ENCODE data around the gene ABI3BP.

Gene ABI3BP

GRCh38 chr3:100780071-100780622 lies 213.1 kb downstream of the ABI3BP start:
- Histone ChIP-seq H3K9me3 (ENCODE audit: control insufficient read depth, low read depth, low read length) (no peaks in the 10 kb centered on the region), H3K27me3 (ENCODE audit: control insufficient read depth, insufficient read depth, low read length) (no peaks in the 10 kb centered on the region), H3K27ac (ENCODE audit: low read length) (no peak overlapping the region), H3K4me1 (ENCODE audit: control insufficient read depth, low read depth, low read length) (no peaks in the 10 kb centered on the region), H3K36me3 (ENCODE audit: control insufficient read depth, low read depth, low read length) (no peaks in the 10 kb centered on the region), H3K9ac (ENCODE audit: low read length) (no peak overlapping the region), H3K4me3 (ENCODE audit: low read length) (no peak overlapping the region)

DNA sequence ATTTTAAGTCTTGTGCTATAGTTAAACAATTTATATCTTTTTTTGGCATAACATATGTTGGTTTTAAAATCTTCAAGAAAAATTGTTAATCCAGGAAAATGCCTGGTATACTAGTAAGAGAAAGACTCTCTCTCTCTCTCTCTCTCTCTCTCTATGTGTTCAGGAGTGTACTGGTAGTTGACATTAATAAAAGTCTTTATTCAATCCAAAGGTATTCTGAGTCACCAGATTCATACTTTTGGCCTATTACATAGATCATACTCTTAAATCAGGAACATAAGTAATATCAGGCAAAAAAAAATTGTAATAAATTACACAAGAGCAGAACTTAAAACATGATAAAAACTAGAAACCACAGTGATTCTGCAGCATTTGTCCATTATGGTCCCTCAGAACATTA lies 213.7 kb downstream of the ABI3BP start:
- Histone ChIP-seq H3K27ac (ENCODE audit: low read length) (no peak overlapping the region), H3K9ac (ENCODE audit: low read length) (no peak overlapping the region), H3K27me3 (ENCODE audit: control insufficient read depth, insufficient read depth, low read length) (no peaks in the 10 kb centered on the region), H3K36me3 (ENCODE audit: control insufficient read depth, low read depth, low read length) (no peaks in the 10 kb centered on the region), H3K4me1 (ENCODE audit: control insufficient read depth, low read depth, low read length) (no peaks in the 10 kb centered on the region), H3K9me3 (ENCODE audit: control insufficient read depth, low read depth, low read length) (no peaks in the 10 kb centered on the region), H3K4me3 (ENCODE audit: low read length) (no peak overlapping the region)

- Histone ChIP-seq H3K27me3 (ENCODE audit: control insufficient read depth, insufficient read depth, low read length) (no peaks in the 10 kb centered on the region), H3K9ac (ENCODE audit: low read length) (no peak overlapping the region), H3K27ac (ENCODE audit: low read length) (no peak overlapping the region), H3K4me1 (ENCODE audit: control insufficient read depth, low read depth, low read length) (no peaks in the 10 kb centered on the region), H3K4me3 (ENCODE audit: low read length) (no peak overlapping the region), H3K36me3 (ENCODE audit: control insufficient read depth, low read depth, low read length) (no peaks in the 10 kb centered on the region), H3K9me3 (ENCODE audit: control insufficient read depth, low read depth, low read length) (no peaks in the 10 kb centered on the region)
Observed at GRCh38 chr3:100777271-100777670, 215.9 kb downstream of the ABI3BP start.

- H3K9ac ChIP-seq (ENCODE audit: low read length), result no peak overlapping the region
- no peaks in the 10 kb centered on the region for H3K27me3 ChIP-seq (ENCODE audit: control insufficient read depth, insufficient read depth, low read length)
- H3K36me3 ChIP-seq (ENCODE audit: control insufficient read depth, low read depth, low read length), result no peaks in the 10 kb centered on the region
- H3K27ac ChIP-seq (ENCODE audit: low read length), result no peak overlapping the region
- H3K4me1 ChIP-seq (ENCODE audit: control insufficient read depth, low read depth, low read length), result no peaks in the 10 kb centered on the region
- no peak overlapping the region for H3K4me3 ChIP-seq (ENCODE audit: low read length)
- no peaks in the 10 kb centered on the region for H3K9me3 ChIP-seq (ENCODE audit: control insufficient read depth, low read depth, low read length)
Observed at GRCh38 chr3:100776746-100777145, 216.5 kb downstream of the ABI3BP start.

- no peaks in the 10 kb centered on the region for H3K9me3 ChIP-seq (ENCODE audit: control insufficient read depth, low read depth, low read length)
- no peaks in the 10 kb centered on the region for H3K4me1 ChIP-seq (ENCODE audit: control insufficient read depth, low read depth, low read length)
- no peaks in the 10 kb centered on the region for H3K36me3 ChIP-seq (ENCODE audit: control insufficient read depth, low read depth, low read length)
- H3K9ac ChIP-seq (ENCODE audit: low read length), result no peak overlapping the region
- H3K4me3 ChIP-seq (ENCODE audit: low read length), result no peak overlapping the region
- H3K27ac ChIP-seq (ENCODE audit: low read length), result no peak overlapping the region
- no peaks in the 10 kb centered on the region for H3K27me3 ChIP-seq (ENCODE audit: control insufficient read depth, insufficient read depth, low read length)
Observed at GRCh38 chr3:100776097-100776729, 217.0 kb downstream of the ABI3BP start.

DNA sequence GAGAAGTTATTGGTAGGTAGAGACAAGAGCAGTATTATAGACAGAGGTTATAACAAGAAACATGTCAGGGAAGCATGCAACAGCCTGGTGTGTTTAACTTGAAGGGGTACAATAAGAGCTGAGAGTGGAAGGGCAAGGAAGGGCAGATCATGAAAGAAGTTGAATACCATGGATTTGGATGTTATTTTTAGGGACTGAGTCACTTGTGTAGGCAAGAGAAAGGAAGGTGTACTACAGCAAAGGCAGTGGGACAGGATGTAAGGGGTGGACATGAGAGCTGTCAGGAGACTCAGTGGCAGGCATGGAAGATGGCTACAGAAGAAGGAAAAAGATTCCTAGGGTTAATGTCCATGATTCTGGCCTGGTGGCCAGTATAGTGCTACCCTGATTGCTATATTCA lies 217.6 kb downstream of the ABI3BP start:
- H3K36me3 ChIP-seq (ENCODE audit: control insufficient read depth, low read depth, low read length), result no peaks in the 10 kb centered on the region
- no peaks in the 10 kb centered on the region for H3K4me1 ChIP-seq (ENCODE audit: control insufficient read depth, low read depth, low read length)
- no peaks in the 10 kb centered on the region for H3K9me3 ChIP-seq (ENCODE audit: control insufficient read depth, low read depth, low read length)
- no peak overlapping the region for H3K9ac ChIP-seq (ENCODE audit: low read length)
- H3K27me3 ChIP-seq (ENCODE audit: control insufficient read depth, insufficient read depth, low read length), result no peaks in the 10 kb centered on the region
- H3K27ac ChIP-seq (ENCODE audit: low read length), result no peak overlapping the region
- H3K4me3 ChIP-seq (ENCODE audit: low read length), result no peak overlapping the region

GRCh38 chr3:100775226-100775625 lies 218.0 kb downstream of the ABI3BP start:
- Histone ChIP-seq H3K27ac (ENCODE audit: low read length) (no peak overlapping the region), H3K9me3 (ENCODE audit: control insufficient read depth, low read depth, low read length) (no peaks in the 10 kb centered on the region), H3K9ac (ENCODE audit: low read length) (no peak overlapping the region), H3K4me1 (ENCODE audit: control insufficient read depth, low read depth, low read length) (peaks cover under 1% of the 10 kb centered on the region), H3K36me3 (ENCODE audit: control insufficient read depth, low read depth, low read length) (no peaks in the 10 kb centered on the region), H3K27me3 (ENCODE audit: control insufficient read depth, insufficient read depth, low read length) (no peaks in the 10 kb centered on the region), H3K4me3 (ENCODE audit: low read length) (no peak overlapping the region)

DNA sequence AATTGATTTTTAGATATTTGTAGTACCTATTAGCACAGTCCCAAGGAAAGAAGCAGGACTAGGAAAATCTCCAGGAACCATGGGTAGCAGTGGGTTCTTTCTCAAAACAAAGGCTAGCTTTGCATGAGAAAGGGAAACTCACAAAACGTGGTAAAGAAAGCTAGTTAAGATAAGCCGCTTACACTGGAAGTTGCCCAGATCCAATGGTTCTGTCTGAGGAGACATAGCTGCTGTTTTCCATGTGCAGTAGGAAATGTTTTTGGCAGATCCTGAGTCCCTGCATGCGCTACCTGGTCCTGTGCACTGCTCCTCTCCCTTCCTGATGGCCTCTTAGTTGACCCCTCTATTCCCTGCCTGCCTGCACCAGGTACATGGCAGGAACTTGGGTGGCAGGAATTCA lies 223.5 kb downstream of the ABI3BP start:
- Histone ChIP-seq H3K36me3 (ENCODE audit: control insufficient read depth, low read depth, low read length) (no peaks in the 10 kb centered on the region), H3K27me3 (ENCODE audit: control insufficient read depth, insufficient read depth, low read length) (no peaks in the 10 kb centered on the region), H3K4me1 (ENCODE audit: control insufficient read depth, low read depth, low read length) (peaks cover 15% of the 10 kb centered on the region), H3K9me3 (ENCODE audit: control insufficient read depth, low read depth, low read length) (no peaks in the 10 kb centered on the region), H3K27ac (ENCODE audit: low read length) (no peak overlapping the region), H3K4me3 (ENCODE audit: low read length) (peak overlapping the region; percentile 4), H3K9ac (ENCODE audit: low read length) (no peak overlapping the region)

DNA sequence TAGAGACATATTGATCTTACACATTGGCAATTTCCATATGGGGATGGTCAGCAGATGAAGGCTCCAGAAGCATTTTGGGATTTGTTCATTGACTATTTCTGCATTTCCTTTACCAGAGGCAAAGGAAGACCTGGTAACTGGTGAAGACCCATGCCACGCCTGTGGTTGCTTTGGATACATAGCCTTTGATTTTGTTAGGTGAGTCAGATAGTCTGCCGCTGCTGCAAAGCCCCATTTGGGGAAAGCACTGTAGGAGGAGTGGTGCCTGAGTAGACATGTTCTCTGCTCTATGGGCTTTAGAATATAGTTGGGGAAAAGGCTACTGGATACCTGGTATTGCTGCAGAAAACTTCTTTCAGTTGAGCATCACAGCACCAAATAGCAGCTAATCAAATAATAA lies 227.2 kb downstream of the ABI3BP start:
- peaks cover 18% of the 10 kb centered on the region for H3K4me1 ChIP-seq (ENCODE audit: control insufficient read depth, low read depth, low read length)
- H3K36me3 ChIP-seq (ENCODE audit: control insufficient read depth, low read depth, low read length), result no peaks in the 10 kb centered on the region
- no peaks in the 10 kb centered on the region for H3K27me3 ChIP-seq (ENCODE audit: control insufficient read depth, insufficient read depth, low read length)
- H3K9me3 ChIP-seq (ENCODE audit: control insufficient read depth, low read depth, low read length), result no peaks in the 10 kb centered on the region
- no peak overlapping the region for H3K4me3 ChIP-seq (ENCODE audit: low read length)
- H3K27ac ChIP-seq (ENCODE audit: low read length), result no peak overlapping the region
- no peak overlapping the region for H3K9ac ChIP-seq (ENCODE audit: low read length)

DNA sequence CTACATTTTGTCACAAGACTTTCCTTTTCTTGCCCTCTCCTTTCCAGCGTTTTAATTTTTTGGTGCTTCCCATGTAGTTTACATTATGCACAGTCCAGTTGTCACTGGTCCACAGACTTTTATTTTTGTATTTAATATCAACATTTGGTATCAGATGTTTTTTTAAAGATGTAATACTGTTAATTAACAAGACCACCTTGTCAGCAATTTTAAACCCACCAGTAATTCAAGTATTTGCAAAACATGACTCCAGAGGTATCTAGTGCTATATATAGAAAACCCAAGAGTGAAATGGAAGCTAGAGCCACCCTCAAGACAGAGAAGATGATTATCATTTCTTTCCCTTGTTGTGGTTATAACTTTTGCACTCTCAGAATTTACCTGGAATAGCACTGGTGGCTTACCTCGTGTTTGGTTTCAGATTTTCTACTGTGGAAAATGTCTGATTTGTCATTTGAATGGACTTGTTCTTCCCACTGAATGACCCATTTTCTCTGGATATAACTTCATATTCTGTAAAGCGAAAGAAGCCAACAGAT lies 227.7 kb downstream of the ABI3BP start:
- Histone ChIP-seq H3K4me3 (ENCODE audit: low read length) (no peak overlapping the region), H3K27me3 (ENCODE audit: control insufficient read depth, insufficient read depth, low read length) (no peaks in the 10 kb centered on the region), H3K4me1 (ENCODE audit: control insufficient read depth, low read depth, low read length) (peaks cover 18% of the 10 kb centered on the region), H3K9ac (ENCODE audit: low read length) (no peak overlapping the region), H3K9me3 (ENCODE audit: control insufficient read depth, low read depth, low read length) (no peaks in the 10 kb centered on the region), H3K27ac (ENCODE audit: low read length) (no peak overlapping the region), H3K36me3 (ENCODE audit: control insufficient read depth, low read depth, low read length) (no peaks in the 10 kb centered on the region)

DNA sequence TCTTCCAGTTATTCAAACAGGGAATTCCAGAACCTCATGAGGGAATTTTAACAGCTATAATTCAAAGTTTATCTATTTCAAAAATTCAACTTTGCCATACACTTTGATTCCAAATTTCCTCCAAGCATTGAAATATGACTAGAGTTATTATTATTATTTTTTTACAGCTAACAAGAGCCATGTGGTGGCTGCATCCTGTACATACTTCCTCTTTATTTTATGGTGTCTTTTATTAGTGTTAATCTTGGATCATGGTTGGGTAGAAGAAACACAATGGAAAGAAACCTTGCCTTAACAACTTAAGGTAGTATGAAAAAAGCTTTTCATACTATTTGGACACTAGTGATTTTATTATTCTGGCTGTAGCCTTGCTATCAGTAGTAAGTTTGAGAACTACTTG lies 231.3 kb downstream of the ABI3BP start:
- H3K27ac ChIP-seq (ENCODE audit: low read length), result no peak overlapping the region
- H3K27me3 ChIP-seq (ENCODE audit: control insufficient read depth, insufficient read depth, low read length), result no peaks in the 10 kb centered on the region

More for the DNA sequence above, 231.3 kb downstream of the ABI3BP start:
- Histone ChIP-seq H3K9me3 (ENCODE audit: control insufficient read depth, low read depth, low read length) (no peaks in the 10 kb centered on the region), H3K9ac (ENCODE audit: low read length) (no peak overlapping the region), H3K4me3 (ENCODE audit: low read length) (no peak overlapping the region), H3K36me3 (ENCODE audit: control insufficient read depth, low read depth, low read length) (no peaks in the 10 kb centered on the region), H3K4me1 (ENCODE audit: control insufficient read depth, low read depth, low read length) (peaks cover 6% of the 10 kb centered on the region)
